MM.1S (cell line): ENCODE measurements around the gene FKBP1A.

Experiments used
- CTCF ChIP-seq: fragments of 300-600 bp; sonication (generic); IDR thresholded peaks from 2 replicates; pipeline ENCODE4 v1.5.1; 2016; ENCODE audit warnings: antibody characterized with exemption, low read length, mixed read lengths
- EZH2phosphoT487 ChIP-seq: fragments of 300-600 bp; sonication (generic); IDR thresholded peaks from 2 replicates; pipeline ENCODE4 v1.6.1; 2018; ENCODE audit warnings: antibody characterized with exemption, low read length

- no peak for TF ChIP-seq CTCF
- TF ChIP-seq EZH2phosphoT487, result no peak
Observed at GRCh38 chr20:1320016-1320415, 72.8 kb downstream of the FKBP1A start.
